Measurements from ENCODE around the gene PDP2.

DNA sequence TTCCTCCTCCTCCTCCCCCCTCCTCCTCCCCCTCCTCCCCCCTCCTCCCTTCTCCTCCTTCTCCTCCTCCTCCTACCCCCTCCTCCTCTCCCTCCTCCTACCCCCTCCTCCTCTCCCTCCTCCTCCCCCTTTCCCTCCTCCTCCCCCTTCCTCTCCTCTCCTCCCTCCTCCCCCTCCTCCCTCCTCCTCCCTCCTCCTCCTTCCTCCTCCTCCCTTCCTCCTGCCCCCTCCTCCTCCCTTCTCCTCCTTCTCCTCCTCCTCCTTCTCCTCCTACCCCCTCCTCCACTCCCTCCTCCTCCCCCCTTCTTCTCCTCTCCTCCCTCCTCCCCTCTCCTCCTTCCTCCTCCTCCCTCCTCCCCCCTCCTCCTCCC lies 6.6 kb upstream of the PDP2 start:
- TF ChIP-seq, protein P1, sequence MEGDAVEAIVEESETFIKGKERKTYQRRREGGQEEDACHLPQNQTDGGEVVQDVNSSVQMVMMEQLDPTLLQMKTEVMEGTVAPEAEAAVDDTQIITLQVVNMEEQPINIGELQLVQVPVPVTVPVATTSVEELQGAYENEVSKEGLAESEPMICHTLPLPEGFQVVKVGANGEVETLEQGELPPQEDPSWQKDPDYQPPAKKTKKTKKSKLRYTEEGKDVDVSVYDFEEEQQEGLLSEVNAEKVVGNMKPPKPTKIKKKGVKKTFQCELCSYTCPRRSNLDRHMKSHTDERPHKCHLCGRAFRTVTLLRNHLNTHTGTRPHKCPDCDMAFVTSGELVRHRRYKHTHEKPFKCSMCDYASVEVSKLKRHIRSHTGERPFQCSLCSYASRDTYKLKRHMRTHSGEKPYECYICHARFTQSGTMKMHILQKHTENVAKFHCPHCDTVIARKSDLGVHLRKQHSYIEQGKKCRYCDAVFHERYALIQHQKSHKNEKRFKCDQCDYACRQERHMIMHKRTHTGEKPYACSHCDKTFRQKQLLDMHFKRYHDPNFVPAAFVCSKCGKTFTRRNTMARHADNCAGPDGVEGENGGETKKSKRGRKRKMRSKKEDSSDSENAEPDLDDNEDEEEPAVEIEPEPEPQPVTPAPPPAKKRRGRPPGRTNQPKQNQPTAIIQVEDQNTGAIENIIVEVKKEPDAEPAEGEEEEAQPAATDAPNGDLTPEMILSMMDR (conservative IDR thresholded peaks at IDR 0.05; ENCODE audit: low read length), result no peak
- TF ChIP-seq EZH2phosphoT487 (IDR thresholded peaks at IDR 0.05; ENCODE audit: borderline replicate concordance, low read depth, low read length), result no peak

All from OCI-LY7 (cell line).